PC-9 (cell line): Measurements from ENCODE around the gene GALE. TPM values are rescaled to one million over a fixed set of nuclear protein-coding genes. Genes with fewer than 3 reads are reported as not detected.

ENCODE experiments used
- BruUV-seq: library from RNA; stranded (reverse); fragments of 400-500 nt; replicated peaks from 2 replicates; lab custom pipeline; 2021; lab: Mats Ljungman, UMichigan
- CTCF ChIA-PET: fragments of 300-600 bp; sonication (Branson Sonifier 250); formaldehyde crosslinking; loops from one replicate; lab custom pipeline; 2022; ENCODE audit warnings: antibody characterized with exemption; lab: Charles Lee
- POLR2A ChIA-PET: fragments of 300-600 bp; sonication (Branson Sonifier 250); formaldehyde crosslinking; loops from one replicate; lab custom pipeline; 2022; ENCODE audit warnings: antibody characterized with exemption; ENCODE audit not compliant: unreplicated experiment; lab: Charles Lee
- DNase-seq, 2 experiments: peaks; one replicate each; pipeline versions ENCODE4 v3.0.0 to v3.0.0-alpha.2; 2015 to 2022; ENCODE audit warnings: mixed read lengths in 1 of 2
- H2AFZ ChIP-seq: fragments of 200-600 bp; sonication (generic); 2 replicates; pipeline ENCODE4 v1.8.1; 2017; ENCODE audit warnings: antibody characterized with exemption
- H3F3A ChIP-seq: fragments of 200-600 bp; sonication (generic); 2 replicates; pipeline ENCODE4 v1.8.1; 2017; ENCODE audit warnings: antibody characterized with exemption, mild to moderate bottlenecking, low read depth; ENCODE audit not compliant: insufficient read depth
- H3K27ac ChIP-seq: fragments of 200-600 bp; sonication (generic); 2 replicates; pipeline ENCODE4 v1.6.1; 2016; ENCODE audit warnings: mixed run types
- H3K27me3 ChIP-seq: fragments of 200-600 bp; sonication (generic); 2 replicates; pipeline ENCODE4 v1.6.1; 2016; ENCODE audit warnings: low read depth, mixed run types; ENCODE audit not compliant: insufficient read depth
- H3K36me3 ChIP-seq: fragments of 200-600 bp; sonication (generic); 2 replicates; pipeline ENCODE4 v1.6.1; 2016; ENCODE audit warnings: low read depth, mixed run types
- H3K4me1 ChIP-seq: fragments of 200-600 bp; sonication (generic); replicated peaks from 2 replicates; pipeline ENCODE4 v1.6.1; 2016; ENCODE audit warnings: mixed run types; ENCODE audit not compliant: insufficient read depth
- H3K4me2 ChIP-seq: fragments of 200-600 bp; sonication (generic); 2 replicates; pipeline ENCODE4 v1.6.1; 2017; ENCODE audit warnings: mixed run types
- H3K4me3 ChIP-seq: fragments of 200-600 bp; sonication (generic); 2 replicates; pipeline ENCODE4 v1.6.1; 2016; ENCODE audit warnings: mixed run types
- H3K79me2 ChIP-seq: fragments of 200-600 bp; sonication (generic); 2 replicates; pipeline ENCODE4 v1.6.1; 2017; ENCODE audit warnings: low read depth, mixed run types
- H3K9me2 ChIP-seq: fragments of 200-600 bp; sonication (generic); 2 replicates; pipeline ENCODE4 v1.8.1; 2017; ENCODE audit warnings: mild to moderate bottlenecking; ENCODE audit not compliant: insufficient read depth
- H3K9me3 ChIP-seq: fragments of 200-600 bp; sonication (generic); 2 replicates; pipeline ENCODE4 v1.8.1; 2016; ENCODE audit warnings: low read depth; ENCODE audit not compliant: insufficient read depth
- H4K20me1 ChIP-seq: fragments of 200-600 bp; sonication (generic); 2 replicates; pipeline ENCODE4 v1.8.1; 2017; ENCODE audit not compliant: insufficient read depth
- EZH2 ChIP-seq: fragments of 200-600 bp; sonication (generic); IDR thresholded peaks from 2 replicates; pipeline ENCODE4 v1.8.0; 2017; ENCODE audit warnings: antibody characterized with exemption, low read depth
- intact Hi-C: fragments of 100-400 bp; cut with micrococcal nuclease; formaldehyde crosslinking; loops from one replicate; pipeline ENCODE4 v1.10.0; 2022; ENCODE audit not compliant: unreplicated experiment
- total RNA-seq: library from RNA; stranded (reverse); gene quantifications from 2 replicates; pipeline ENCODE4 v1.2.3, GENCODE V29; 2021
- TF ChIP-seq, protein P1 (sequence below): fragments of 200-600 bp; sonication (generic); conservative IDR thresholded peaks from 2 replicates; pipeline ENCODE4 v1.6.1; 2017; ENCODE audit warnings: mixed run types, antibody characterized with exemption, mild to moderate bottlenecking, moderate library complexity

Gene GALE
- total RNA-seq, 1 experiment from 2014 or later = 40.5 TPM

DNA sequence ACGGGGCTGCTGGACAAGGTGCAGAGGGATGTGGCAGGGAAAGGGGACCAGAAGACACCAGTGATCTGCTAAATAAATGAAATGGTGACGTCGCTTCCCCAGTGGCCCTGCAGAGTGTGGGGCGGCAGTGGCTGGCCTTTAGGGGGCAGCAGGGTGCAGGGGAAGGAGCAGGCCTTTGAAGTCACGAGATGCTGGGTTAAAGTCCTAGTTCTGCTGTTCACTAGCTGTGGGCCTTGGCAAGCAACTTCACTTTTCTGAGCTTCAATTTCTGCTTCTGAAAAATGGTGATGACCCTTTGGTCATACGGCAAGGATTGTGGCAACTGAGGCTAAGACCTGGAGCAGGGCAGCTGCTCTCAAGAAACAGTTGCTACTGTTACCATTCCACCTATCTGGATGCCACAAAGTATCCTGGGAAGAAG lies 9.2 kb upstream of the GALE start:
- Histone ChIP-seq H3K4me1 (no peaks in the 10 kb centered on the region), H3K4me2 (no peak overlapping the region), H3K36me3 (no peaks in the 10 kb centered on the region), H2AFZ (no peak overlapping the region), H3K4me3 (no peak overlapping the region), H3K9me3 (no peaks in the 10 kb centered on the region), H3F3A (no peaks in the 10 kb centered on the region; the same call in 1 of the 2 replicates), H3K79me2 (no peaks in the 10 kb centered on the region), H3K27me3 (no peaks in the 10 kb centered on the region), H4K20me1 (no peaks in the 10 kb centered on the region), H3K27ac (no peak overlapping the region), H3K9me2 (no peaks in the 10 kb centered on the region)
- intact Hi-C loops = loop anchor here (1.0 kb wide), 2 partner anchors 59 to 108 kb away; partner anchors contain the start of gene FUCA1
- BruUV-seq = no TSS peak
- TF ChIP-seq, protein P1, sequence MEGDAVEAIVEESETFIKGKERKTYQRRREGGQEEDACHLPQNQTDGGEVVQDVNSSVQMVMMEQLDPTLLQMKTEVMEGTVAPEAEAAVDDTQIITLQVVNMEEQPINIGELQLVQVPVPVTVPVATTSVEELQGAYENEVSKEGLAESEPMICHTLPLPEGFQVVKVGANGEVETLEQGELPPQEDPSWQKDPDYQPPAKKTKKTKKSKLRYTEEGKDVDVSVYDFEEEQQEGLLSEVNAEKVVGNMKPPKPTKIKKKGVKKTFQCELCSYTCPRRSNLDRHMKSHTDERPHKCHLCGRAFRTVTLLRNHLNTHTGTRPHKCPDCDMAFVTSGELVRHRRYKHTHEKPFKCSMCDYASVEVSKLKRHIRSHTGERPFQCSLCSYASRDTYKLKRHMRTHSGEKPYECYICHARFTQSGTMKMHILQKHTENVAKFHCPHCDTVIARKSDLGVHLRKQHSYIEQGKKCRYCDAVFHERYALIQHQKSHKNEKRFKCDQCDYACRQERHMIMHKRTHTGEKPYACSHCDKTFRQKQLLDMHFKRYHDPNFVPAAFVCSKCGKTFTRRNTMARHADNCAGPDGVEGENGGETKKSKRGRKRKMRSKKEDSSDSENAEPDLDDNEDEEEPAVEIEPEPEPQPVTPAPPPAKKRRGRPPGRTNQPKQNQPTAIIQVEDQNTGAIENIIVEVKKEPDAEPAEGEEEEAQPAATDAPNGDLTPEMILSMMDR = peak; percentile 68
- no peak for TF ChIP-seq EZH2
- DNase-seq = peak in 1 of 2 experiments; percentile 66
- POLR2A ChIA-PET = no interaction called here
- CTCF ChIA-PET = interaction anchor here (0.7 to 1.7 kb wide), 4 partner anchors 35 to 65 kb away, joined by 3 to 4 read pairs (median 4); partner anchors contain the start of gene FUCA1

DNA sequence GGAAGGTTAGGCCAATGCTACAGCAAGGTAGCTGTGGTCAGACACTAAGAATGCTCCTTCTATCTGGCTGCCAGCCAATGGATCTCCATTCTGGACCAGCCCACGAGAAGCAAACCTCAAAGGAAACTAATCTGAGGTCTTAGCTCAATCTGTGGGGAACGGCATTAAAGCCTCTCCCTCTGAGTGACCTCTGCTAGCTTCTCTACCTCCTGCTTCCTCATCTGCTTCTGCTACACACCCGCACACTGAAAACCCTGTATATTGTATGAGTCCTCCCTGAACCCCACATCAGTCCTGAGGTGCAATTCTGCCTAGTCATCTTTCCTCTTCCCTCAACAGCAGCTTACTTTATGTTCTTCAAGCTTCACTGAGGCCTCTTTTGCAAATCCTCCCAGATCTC lies 6.9 kb upstream of the GALE start:
- H3K4me1 ChIP-seq = no peaks in the 10 kb centered on the region
- no peaks in the 10 kb centered on the region for H3K36me3 ChIP-seq
- H2AFZ ChIP-seq = no peak overlapping the region
- TF ChIP-seq, protein P1 = no peak
- no peak for TF ChIP-seq EZH2
- BruUV-seq = no TSS peak
- no peak for DNase-seq
- no peak overlapping the region for H3K4me3 ChIP-seq
- no peak overlapping the region for H3K27ac ChIP-seq
- intact Hi-C loops = no loop called here
- no peaks in the 10 kb centered on the region for H3K27me3 ChIP-seq
- H3F3A ChIP-seq = no peaks in the 10 kb centered on the region; the same call in 1 of the 2 replicates
- no peaks in the 10 kb centered on the region for H3K79me2 ChIP-seq
- CTCF ChIA-PET = interaction anchor here (0.6 kb wide), 1 partner anchor 11 kb away, joined by 3 read pairs; no protein-coding TSS in a partner anchor
- H3K4me2 ChIP-seq = no peak overlapping the region
- H4K20me1 ChIP-seq = no peaks in the 10 kb centered on the region
- no peaks in the 10 kb centered on the region for H3K9me3 ChIP-seq
- no peaks in the 10 kb centered on the region for H3K9me2 ChIP-seq
- POLR2A ChIA-PET = no interaction called here

DNA sequence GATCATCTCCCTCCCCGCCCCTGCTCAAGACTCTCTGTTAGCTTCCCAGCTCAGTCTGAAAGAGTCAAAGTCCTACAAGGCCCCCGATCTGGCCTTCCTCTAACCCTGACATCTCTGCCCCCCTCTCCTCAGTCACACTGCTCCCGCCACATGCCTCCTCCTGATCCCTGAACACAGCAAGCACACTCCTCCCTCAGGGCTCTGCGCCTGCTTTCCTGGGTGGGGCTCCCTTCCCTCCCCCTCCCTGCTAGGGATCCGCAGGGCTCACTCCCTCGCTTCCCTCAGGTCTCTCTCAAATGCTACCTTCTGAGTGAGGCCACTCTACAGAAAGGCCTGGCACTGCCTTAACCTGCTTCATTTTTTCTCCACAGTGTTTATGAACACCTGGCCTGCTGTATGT lies 5.7 kb upstream of the GALE start:
- H3K79me2 ChIP-seq = no peaks in the 10 kb centered on the region
- TF ChIP-seq, protein P1 = no peak
- TF ChIP-seq EZH2 = no peak
- H3K4me2 ChIP-seq = no peak overlapping the region
- intact Hi-C loops = no loop called here
- H2AFZ ChIP-seq = no peak overlapping the region
- H4K20me1 ChIP-seq = no peaks in the 10 kb centered on the region
- H3K4me1 ChIP-seq = 0 out of 2 replicates have a peak, but pooled peaks cover 6% of the 10 kb centered on the region
- H3K27me3 ChIP-seq = no peaks in the 10 kb centered on the region
- no peak for DNase-seq
- no TSS peak for BruUV-seq
- no peaks in the 10 kb centered on the region for H3K9me3 ChIP-seq
- no peak overlapping the region for H3K27ac ChIP-seq
- H3K4me3 ChIP-seq = no peak overlapping the region
- no peaks in the 10 kb centered on the region for H3K36me3 ChIP-seq
- ChIA-PET POLR2A (no interaction called here), CTCF (no interaction called here)
- H3K9me2 ChIP-seq = no peaks in the 10 kb centered on the region
- peaks cover 2% of the 10 kb centered on the region; the same call in 1 of the 2 replicates for H3F3A ChIP-seq
